Keratinocyte (primary cell): Measurements from ENCODE around the gene HOXA10. TPM values are rescaled to one million over a fixed set of nuclear protein-coding genes. Genes with fewer than 3 reads are reported as not detected.
A peak's percentile ranks its signal among the peaks of the same experiment; 100 is the strongest.

ENCODE experiments used
- DNase-seq: peaks from one replicate; pipeline ENCODE4 v3.0.0-alpha.2; 2011; ENCODE audit warnings: low read depth, missing footprints, low spot score
- FAIRE-seq: peaks from 2 replicates; lab custom pipeline; 2011; peaks lifted over from hg19 to GRCh38; lab: Jason Lieb, UNC
- H2AFZ ChIP-seq: 2 replicates; pipeline ENCODE4 v1.6.0; 2012; ENCODE audit warnings: low read length, control low read depth, inconsistent platforms; ENCODE audit not compliant: control insufficient read depth
- H3K27ac ChIP-seq: 2 replicates; pipeline ENCODE4 v1.5.1; 2011; ENCODE audit warnings: low read length; ENCODE audit not compliant: control insufficient read depth, insufficient read depth
- H3K27me3 ChIP-seq: 3 replicates; pipeline ENCODE4 v1.6.0; 2011; ENCODE audit warnings: low read length; ENCODE audit not compliant: control insufficient read depth, insufficient read depth; ENCODE audit errors: extremely low read depth
- H3K36me3 ChIP-seq, 2 experiments: 2 replicates in 1 of 2; 3 replicates in 1 of 2; pipeline ENCODE4 v1.5.1; 2011; ENCODE audit warnings: low read length in 2 of 2, mild to moderate bottlenecking in 1 of 2; ENCODE audit not compliant: control insufficient read depth in 2 of 2, insufficient read depth in 2 of 2; ENCODE audit errors: extremely low read depth in 1 of 2
- H3K4me1 ChIP-seq: 3 replicates; pipeline ENCODE4 v1.5.1; 2011; ENCODE audit warnings: low read length; ENCODE audit not compliant: control insufficient read depth, insufficient read depth; ENCODE audit errors: extremely low read depth
- H3K4me2 ChIP-seq: 3 replicates; pipeline ENCODE4 v1.6.0; 2011; ENCODE audit warnings: low read depth, low read length; ENCODE audit not compliant: control insufficient read depth, insufficient read depth; ENCODE audit errors: extremely low read depth
- H3K4me3 ChIP-seq, 3 experiments: fragments of 200-600 bp in 1 of 3; sonication (generic) in 1 of 3; 2 replicates in 2 of 3; 3 replicates in 1 of 3; pipeline ENCODE4 v1.5.1; 2011 to 2016; ENCODE audit warnings: low read length in 3 of 3, mild to moderate bottlenecking in 3 of 3, control low read depth in 2 of 3, inconsistent platforms in 1 of 3, low read depth in 1 of 3, mixed read lengths in 1 of 3, mixed run types in 1 of 3, moderate library complexity in 1 of 3; ENCODE audit not compliant: control insufficient read depth in 2 of 3, insufficient read depth in 2 of 3; ENCODE audit errors: extremely low read depth in 1 of 3
- H3K79me2 ChIP-seq: 2 replicates; pipeline ENCODE4 v1.6.0; 2012; ENCODE audit warnings: low read length; ENCODE audit not compliant: control insufficient read depth, insufficient read depth
- H3K9ac ChIP-seq: 3 replicates; pipeline ENCODE4 v1.6.0; 2011; ENCODE audit warnings: low read length; ENCODE audit not compliant: control insufficient read depth, insufficient read depth; ENCODE audit errors: extremely low read depth
- H3K9me1 ChIP-seq: 3 replicates; pipeline ENCODE4 v1.6.0; 2011; ENCODE audit warnings: low read length; ENCODE audit not compliant: control insufficient read depth, insufficient read depth; ENCODE audit errors: extremely low read depth
- H3K9me3 ChIP-seq: 2 replicates; pipeline ENCODE4 v1.5.1; 2012; ENCODE audit warnings: low read depth, low read length; ENCODE audit not compliant: control insufficient read depth
- H4K20me1 ChIP-seq: 3 replicates; pipeline ENCODE4 v1.6.0; 2011; ENCODE audit warnings: low read length; ENCODE audit not compliant: control insufficient read depth, insufficient read depth; ENCODE audit errors: extremely low read depth
- CTCF ChIP-seq, 3 experiments: IDR thresholded peaks in 1 of 3; conservative IDR thresholded peaks in 1 of 3; optimal IDR thresholded peaks in 1 of 3; 2 replicates in 2 of 3; 3 replicates in 1 of 3; pipeline versions ENCODE3 to v1.5.1; 2011; ENCODE audit warnings: low read length in 3 of 3, mild to moderate bottlenecking in 3 of 3, moderate library complexity in 2 of 3, control low read depth in 1 of 3, inconsistent platforms in 1 of 3; ENCODE audit not compliant: insufficient read depth in 2 of 3; ENCODE audit errors: extremely low read depth in 1 of 3
- EZH2 ChIP-seq: IDR thresholded peaks from one replicate; pipeline ENCODE4 v1.6.1; 2012; ENCODE audit warnings: inconsistent platforms, mild to moderate bottlenecking, low read length, moderate library complexity
- dilution Hi-C: fragments of 300-500 bp; cut with MboI; formaldehyde crosslinking; loops from one replicate; pipeline ENCODE4 v1.7.0; 2020; ENCODE audit warnings: low sequenced_read_pairs; ENCODE audit not compliant: extremely low pct_ligation_motif_present
- polyA plus RNA-seq, 5 experiments: library from polyadenylated mRNA; depleted of rRNA in 3 of 5; stranded (reverse) in 3 of 5; stranded (forward) in 1 of 5; unstranded in 1 of 5; fragments of >200 nt; gene quantifications; 1 replicate in 1 of 5; 2 replicates in 3 of 5; 3 replicates in 1 of 5; pipeline versions ENCODE4 v1.2.1 to v1.2.3, GENCODE V29; 2011 to 2012; ENCODE audit warnings: missing spikeins in 2 of 5, low read depth in 1 of 5, low replicate concordance in 1 of 5

Gene HOXA10
- polyA plus RNA-seq, 1 donor (not counting 4 experiments of a cell fraction or from before 2014, with no cell fraction given), result 2.4 TPM

GRCh38 chr7:27191833-27192545, 17.9 kb upstream of the HOXA10 start:
- no peaks in the 10 kb centered on the region for H4K20me1 ChIP-seq
- dilution Hi-C loops, result no loop called here
- H3K4me3 ChIP-seq, result no peak overlapping the region
- no peaks in the 10 kb centered on the region for H3K79me2 ChIP-seq
- no peak for TF ChIP-seq EZH2
- no peak for TF ChIP-seq CTCF (optimal IDR thresholded peaks at IDR 0.05 in 1 of 3, IDR thresholded peaks at IDR 0.05 in 1 of 3, conservative IDR thresholded peaks at IDR 0.05 in 1 of 3; ENCODE audit: extremely low read depth in 1 of 3, insufficient read depth in 2 of 3, low read length in 3 of 3)
- no peaks in the 10 kb centered on the region for H3K9me3 ChIP-seq
- H3K27me3 ChIP-seq, result peaks cover 94% of the 10 kb centered on the region
- H3K36me3 ChIP-seq, result no peaks in the 10 kb centered on the region
- DNase-seq (no peak), FAIRE-seq (no peak)
- peak overlapping the region; percentile 79 for H3K4me2 ChIP-seq
- H3K9ac ChIP-seq, result no peak overlapping the region
- H3K4me1 ChIP-seq, result peaks cover 6% of the 10 kb centered on the region
- no peak overlapping the region for H3K27ac ChIP-seq
- no peak overlapping the region for H2AFZ ChIP-seq
- H3K9me1 ChIP-seq, result no peaks in the 10 kb centered on the region

GRCh38 chr7:27191161-27191731, 17.1 kb upstream of the HOXA10 start:
- dilution Hi-C loops, result no loop called here
- Histone ChIP-seq H3K27ac (no peak overlapping the region), H4K20me1 (no peaks in the 10 kb centered on the region), H3K4me2 (no peak overlapping the region), H3K27me3 (peaks cover 94% of the 10 kb centered on the region), H3K9me1 (no peaks in the 10 kb centered on the region), H3K79me2 (no peaks in the 10 kb centered on the region), H3K9ac (no peak overlapping the region), H2AFZ (no peak overlapping the region), H3K4me1 (peaks cover 6% of the 10 kb centered on the region), H3K36me3 (no peaks in the 10 kb centered on the region), H3K4me3 (no peak overlapping the region), H3K9me3 (no peaks in the 10 kb centered on the region)
- TF ChIP-seq EZH2 (no peak), CTCF (optimal IDR thresholded peaks at IDR 0.05 in 1 of 3, IDR thresholded peaks at IDR 0.05 in 1 of 3, conservative IDR thresholded peaks at IDR 0.05 in 1 of 3; ENCODE audit: extremely low read depth in 1 of 3, insufficient read depth in 2 of 3, low read length in 3 of 3) (no peak)
- DNase-seq (no peak), FAIRE-seq (no peak)
